ENCODE measurements around the gene GLI3. TPM values are rescaled to one million over a fixed set of nuclear protein-coding genes. Genes with fewer than 3 reads are reported as not detected.

The GLI3 gene
- total RNA-seq, 6 experiments from 2014 or later: 0.12 to 0.95 (median 0.21) TPM

GRCh38 chr7:41931263-41931646 is 305.8 kb downstream of the GLI3 start:
- intact Hi-C loops (cut with DNase I): no loop called here
- H3K27ac ChIP-seq: no peak overlapping the region
- WGBS (ENCODE audit: insufficient coverage, low coverage, low lambda C conversion rate, missing lambda C conversion rate): 51% methylated on average over 6 of the region's 6 CpGs

GRCh38 chr7:41930538-41931262 is 306.3 kb downstream of the GLI3 start:
- H3K27ac ChIP-seq: no peak overlapping the region
- H3K4me3 ChIP-seq: no peak overlapping the region
- intact Hi-C loops (cut with DNase I): no loop called here
- H3K27me3 ChIP-seq: no peaks in the 10 kb centered on the region
- H3K36me3 ChIP-seq: no peaks in the 10 kb centered on the region
- TF ChIP-seq POLR2A (IDR thresholded peaks at IDR 0.05) (no peak), CTCF (IDR thresholded peaks at IDR 0.05) (no peak)
- no peaks in the 10 kb centered on the region for H3K4me1 ChIP-seq
- ATAC-seq (no peak), DNase-seq (no peak)
- no peaks in the 10 kb centered on the region for H3K9me3 ChIP-seq
- WGBS (ENCODE audit: insufficient coverage, low coverage, low lambda C conversion rate, missing lambda C conversion rate): 52% methylated on average over 4 of the region's 4 CpGs

More at GRCh38 chr7:41931263-41931646, 305.8 kb downstream of the GLI3 start:
- ATAC-seq: no peak
- no peaks in the 10 kb centered on the region for H3K4me1 ChIP-seq
- no peak overlapping the region for H3K4me3 ChIP-seq
- no peaks in the 10 kb centered on the region for H3K27me3 ChIP-seq
- no peaks in the 10 kb centered on the region for H3K36me3 ChIP-seq
- TF ChIP-seq POLR2A (IDR thresholded peaks at IDR 0.05): no peak
- no peak for TF ChIP-seq CTCF (IDR thresholded peaks at IDR 0.05)
- no peak for DNase-seq
- H3K9me3 ChIP-seq: no peaks in the 10 kb centered on the region

GRCh38 chr7:41928781-41929180 is 308.2 kb downstream of the GLI3 start:
- ATAC-seq (no peak), DNase-seq (no peak)

GRCh38 chr7:41928166-41928565 is 308.8 kb downstream of the GLI3 start:
- H3K4me1 ChIP-seq: no peaks in the 10 kb centered on the region
- no peaks in the 10 kb centered on the region for H3K9me3 ChIP-seq
- H3K27me3 ChIP-seq: no peaks in the 10 kb centered on the region
- H3K36me3 ChIP-seq: no peaks in the 10 kb centered on the region
- TF ChIP-seq CTCF (IDR thresholded peaks at IDR 0.05): no peak
- TF ChIP-seq POLR2A (IDR thresholded peaks at IDR 0.05): no peak
- no peak overlapping the region for H3K4me3 ChIP-seq
- no peak for ATAC-seq
- H3K27ac ChIP-seq: no peak overlapping the region
- no peak for DNase-seq
- WGBS (ENCODE audit: insufficient coverage, low coverage, low lambda C conversion rate, missing lambda C conversion rate): 38% methylated on average over 1 of the region's 1 CpG
- intact Hi-C loops (cut with DNase I): no loop called here

More at GRCh38 chr7:41928781-41929180, 308.2 kb downstream of the GLI3 start:
- intact Hi-C loops (cut with DNase I): no loop called here
- Histone ChIP-seq H3K9me3 (no peaks in the 10 kb centered on the region), H3K27me3 (no peaks in the 10 kb centered on the region), H3K36me3 (no peaks in the 10 kb centered on the region), H3K4me3 (no peak overlapping the region), H3K27ac (no peak overlapping the region), H3K4me1 (no peaks in the 10 kb centered on the region)
- whole genome bisulfite sequencing (ENCODE audit: insufficient coverage, low coverage, low lambda C conversion rate, missing lambda C conversion rate): 80% methylated on average over 1 of the region's 1 CpG
- no peak for TF ChIP-seq POLR2A (IDR thresholded peaks at IDR 0.05)
- no peak for TF ChIP-seq CTCF (IDR thresholded peaks at IDR 0.05)
